HG03439 (cell line): ENCODE measurements around the gene ZNG1A.
"Not testable (repeated sequence)": the region's sequence is repeated elsewhere in the genome, so short reads cannot be mapped to it uniquely, and the experiment has no call there.

ENCODE experiments used
- ATAC-seq: cut with Tn5 transposase; IDR thresholded peaks from one replicate; pipeline ENCODE4 v1.9.1; 2021; ENCODE audit warnings: mild to moderate bottlenecking, moderate library complexity; ENCODE audit not compliant: unreplicated experiment

ZNG1A gene

GRCh38 chr9:178140-178825 lies 573 bp downstream of the ZNG1A start:
- ATAC-seq = not testable (repeated sequence)

GRCh38 chr9:169757-170156 lies 9.1 kb downstream of the ZNG1A start:
- ATAC-seq = not testable (repeated sequence)

- ATAC-seq = not testable (repeated sequence)
These were observed 19.0 kb downstream of the ZNG1A start for GRCh38 chr9:159871-160270.

- not testable (repeated sequence) for ATAC-seq
These were observed 27.7 kb downstream of the ZNG1A start for GRCh38 chr9:151173-151572.

GRCh38 chr9:139880-140279 lies 39.0 kb downstream of the ZNG1A start:
- not testable (repeated sequence) for ATAC-seq

GRCh38 chr9:117995-118467 lies 60.8 kb downstream of the ZNG1A start, which contains the start of gene FOXD4:
TSS of gene FOXD4 (minus strand) at chr9:118417. CDS start at chr9:118119, 298 bp downstream.
- not testable (repeated sequence) for ATAC-seq

- ATAC-seq = not testable (repeated sequence)
These were observed 61.5 kb downstream of the ZNG1A start for GRCh38 chr9:117144-117994.

GRCh38 chr9:116239-117077 lies 62.4 kb downstream of the ZNG1A start:
- ATAC-seq = not testable (repeated sequence)

- not testable (repeated sequence) for ATAC-seq
These were observed 63.8 kb downstream of the ZNG1A start for GRCh38 chr9:115118-115451.

GRCh38 chr9:114267-115117 lies 64.4 kb downstream of the ZNG1A start:
- ATAC-seq = not testable (repeated sequence)

- not testable (repeated sequence) for ATAC-seq
These were observed 65.2 kb downstream of the ZNG1A start for GRCh38 chr9:113468-114266.

- ATAC-seq = not testable (repeated sequence)
These were observed 66.0 kb downstream of the ZNG1A start for GRCh38 chr9:112589-113467.

- not testable (repeated sequence) for ATAC-seq
These were observed 68.2 kb downstream of the ZNG1A start for GRCh38 chr9:110672-111071.

- ATAC-seq = not testable (repeated sequence)
These were observed 69.3 kb downstream of the ZNG1A start for GRCh38 chr9:109540-109939.

- ATAC-seq = not testable (repeated sequence)
These were observed 69.9 kb downstream of the ZNG1A start for GRCh38 chr9:108742-109495.

- ATAC-seq = not testable (repeated sequence)
These were observed 72.9 kb downstream of the ZNG1A start for GRCh38 chr9:105991-106390.

- not testable (repeated sequence) for ATAC-seq
These were observed 78.4 kb downstream of the ZNG1A start for GRCh38 chr9:100430-100829.
